NT2/D1 (cell line): Measurements from ENCODE around the gene KRT15.

Source experiments
- DNase-seq: peaks from one replicate; pipeline ENCODE4 v3.0.0-alpha.2; 2011; ENCODE audit warnings: low read depth, low spot score
- H3K27me3 ChIP-seq: 2 replicates; pipeline ENCODE4 v1.6.0; 2011; ENCODE audit warnings: mild to moderate bottlenecking; ENCODE audit not compliant: insufficient read length, insufficient read depth
- H3K36me3 ChIP-seq: 2 replicates; pipeline ENCODE4 v1.6.1; 2011; ENCODE audit warnings: mild to moderate bottlenecking, low read length, mixed read lengths; ENCODE audit not compliant: insufficient read depth, insufficient read length
- H3K4me1 ChIP-seq: 2 replicates; pipeline ENCODE4 v1.5.1; 2011; ENCODE audit not compliant: insufficient read depth, insufficient read length
- H3K4me3 ChIP-seq: 2 replicates; pipeline ENCODE4 v1.5.1; 2011; ENCODE audit warnings: low read depth; ENCODE audit not compliant: insufficient read length
- H3K9ac ChIP-seq: 2 replicates; pipeline ENCODE4 v1.6.0; 2011; ENCODE audit warnings: low read depth; ENCODE audit not compliant: insufficient read length
- H3K9me3 ChIP-seq: 2 replicates; pipeline ENCODE4 v1.5.1; 2011; ENCODE audit warnings: mild to moderate bottlenecking, low read length; ENCODE audit not compliant: insufficient read depth
- SUZ12 ChIP-seq: IDR thresholded peaks from 2 replicates; pipeline ENCODE4 v1.6.1; 2011; ENCODE audit not compliant: insufficient read length, insufficient read depth; ENCODE audit errors: extremely low read depth
- YY1 ChIP-seq: IDR thresholded peaks from 2 replicates; pipeline ENCODE4 v1.6.1; 2011; ENCODE audit not compliant: insufficient read length, insufficient read depth
- ZNF274 ChIP-seq: IDR thresholded peaks from 2 replicates; pipeline ENCODE4 v1.6.1; 2011; ENCODE audit warnings: mild to moderate bottlenecking, low read depth, low read length

KRT15 gene

GRCh38 chr17:41556306-41556705, 37.6 kb upstream of the KRT15 start:
- no peak for TF ChIP-seq SUZ12
- no peak for TF ChIP-seq ZNF274
- no peak for TF ChIP-seq YY1
- no peaks in the 10 kb centered on the region for H3K4me1 ChIP-seq
- H3K9me3 ChIP-seq, result no peaks in the 10 kb centered on the region

GRCh38 chr17:41555105-41555887, 36.6 kb upstream of the KRT15 start:
- no peaks in the 10 kb centered on the region for H3K9me3 ChIP-seq
- no peak overlapping the region for H3K9ac ChIP-seq
- DNase-seq, result no peak

More at GRCh38 chr17:41556306-41556705, 37.6 kb upstream of the KRT15 start:
- Histone ChIP-seq H3K27me3 (no peaks in the 10 kb centered on the region), H3K4me3 (no peak overlapping the region), H3K9ac (no peak overlapping the region), H3K36me3 (no peaks in the 10 kb centered on the region)
- no peak for DNase-seq

GRCh38 chr17:41553987-41554680, 35.4 kb upstream of the KRT15 start:
- no peaks in the 10 kb centered on the region for H3K4me1 ChIP-seq
- H3K9ac ChIP-seq, result no peak overlapping the region
- no peak for DNase-seq
- no peak overlapping the region for H3K4me3 ChIP-seq
- H3K9me3 ChIP-seq, result no peaks in the 10 kb centered on the region
- TF ChIP-seq SUZ12 (no peak), ZNF274 (no peak), YY1 (no peak)
- no peaks in the 10 kb centered on the region for H3K27me3 ChIP-seq
- H3K36me3 ChIP-seq, result no peaks in the 10 kb centered on the region

More at GRCh38 chr17:41555105-41555887, 36.6 kb upstream of the KRT15 start:
- Histone ChIP-seq H3K4me1 (no peaks in the 10 kb centered on the region), H3K4me3 (no peak overlapping the region), H3K27me3 (no peaks in the 10 kb centered on the region), H3K36me3 (no peaks in the 10 kb centered on the region)
- TF ChIP-seq YY1, result no peak
- TF ChIP-seq SUZ12, result no peak
- TF ChIP-seq ZNF274, result no peak

- H3K36me3 ChIP-seq, result no peaks in the 10 kb centered on the region
- no peaks in the 10 kb centered on the region for H3K9me3 ChIP-seq
- DNase-seq, result no peak
- H3K27me3 ChIP-seq, result no peaks in the 10 kb centered on the region
- peaks cover under 1% of the 10 kb centered on the region for H3K4me1 ChIP-seq
- H3K4me3 ChIP-seq, result no peak overlapping the region
- TF ChIP-seq YY1, result no peak
- TF ChIP-seq SUZ12, result no peak
- no peak overlapping the region for H3K9ac ChIP-seq
These were observed 34.5 kb upstream of the KRT15 start for GRCh38 chr17:41553176-41553575.

GRCh38 chr17:41552455-41552854, 33.8 kb upstream of the KRT15 start:
- H3K9me3 ChIP-seq, result no peaks in the 10 kb centered on the region
- H3K36me3 ChIP-seq, result no peaks in the 10 kb centered on the region
- no peak for DNase-seq
- no peak overlapping the region for H3K4me3 ChIP-seq
- H3K4me1 ChIP-seq, result peaks cover 8% of the 10 kb centered on the region
- H3K27me3 ChIP-seq, result no peaks in the 10 kb centered on the region
- TF ChIP-seq YY1 (no peak), SUZ12 (no peak), ZNF274 (no peak)
- H3K9ac ChIP-seq, result no peak overlapping the region

GRCh38 chr17:41551365-41551764, 32.7 kb upstream of the KRT15 start:
- Histone ChIP-seq H3K36me3 (no peaks in the 10 kb centered on the region), H3K4me1 (peaks cover 9% of the 10 kb centered on the region), H3K9me3 (no peaks in the 10 kb centered on the region), H3K27me3 (no peaks in the 10 kb centered on the region), H3K9ac (no peak overlapping the region), H3K4me3 (no peak overlapping the region)
- DNase-seq, result no peak
- TF ChIP-seq ZNF274 (no peak), SUZ12 (no peak), YY1 (no peak)

- Histone ChIP-seq H3K4me3 (no peak overlapping the region), H3K9me3 (no peaks in the 10 kb centered on the region), H3K9ac (no peak overlapping the region), H3K36me3 (no peaks in the 10 kb centered on the region), H3K4me1 (peaks cover 11% of the 10 kb centered on the region), H3K27me3 (no peaks in the 10 kb centered on the region)
- TF ChIP-seq YY1, result no peak
- TF ChIP-seq ZNF274, result no peak
- no peak for DNase-seq
These were observed 30.9 kb upstream of the KRT15 start for GRCh38 chr17:41549596-41550039.
